HG03558 (cell line): ENCODE measurements around the gene ADGRL2.
"Not testable (repeated sequence)": the region's sequence is repeated elsewhere in the genome, so short reads cannot be mapped to it uniquely, and the experiment has no call there.

Source experiments
- ATAC-seq: cut with Tn5 transposase; IDR thresholded peaks from one replicate; pipeline ENCODE4 v1.9.1; 2021; ENCODE audit warnings: moderate number of reproducible peaks; ENCODE audit not compliant: unreplicated experiment; ENCODE audit errors: extremely low read depth

ADGRL2 gene

DNA sequence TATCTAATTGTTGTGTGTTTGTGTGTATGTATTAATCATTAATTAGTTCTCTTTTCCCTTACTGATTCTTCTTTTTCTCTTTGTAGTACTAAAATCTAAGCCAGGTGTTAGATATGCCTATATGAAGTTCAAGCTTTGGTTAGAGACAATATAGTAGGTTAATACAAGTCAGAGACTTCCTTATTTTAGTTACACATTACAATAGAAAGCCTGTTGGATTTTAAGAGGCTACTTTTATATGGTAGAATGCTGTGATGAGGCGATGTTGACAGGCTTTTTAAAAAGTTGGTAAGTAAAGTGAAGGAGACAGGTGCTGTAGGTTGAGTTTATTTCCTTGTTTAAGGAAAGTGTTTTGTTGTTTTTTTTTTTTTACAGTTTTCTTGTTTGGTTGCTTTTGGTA lies 45.9 kb downstream of the ADGRL2 start:
- ATAC-seq: no peak

DNA sequence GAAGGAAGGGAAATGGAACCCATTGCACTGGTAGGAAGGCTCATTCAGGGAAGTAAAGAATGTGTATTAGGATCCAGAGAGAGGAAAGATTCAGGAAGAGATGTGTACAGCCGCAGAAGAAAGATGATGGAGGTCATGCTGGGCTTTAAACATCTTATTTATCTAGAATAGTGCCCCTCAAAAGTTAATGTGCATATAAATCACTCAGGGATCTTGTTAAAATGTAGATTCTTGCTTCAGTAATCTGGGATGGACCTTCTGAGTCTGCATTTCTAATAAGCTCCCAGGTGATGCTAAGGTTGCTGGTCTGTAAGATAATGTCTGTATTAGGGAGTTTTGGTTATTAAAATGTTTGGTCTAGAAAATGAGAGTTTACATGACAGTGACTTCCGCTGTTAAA lies 46.3 kb downstream of the ADGRL2 start:
- no peak for ATAC-seq

DNA sequence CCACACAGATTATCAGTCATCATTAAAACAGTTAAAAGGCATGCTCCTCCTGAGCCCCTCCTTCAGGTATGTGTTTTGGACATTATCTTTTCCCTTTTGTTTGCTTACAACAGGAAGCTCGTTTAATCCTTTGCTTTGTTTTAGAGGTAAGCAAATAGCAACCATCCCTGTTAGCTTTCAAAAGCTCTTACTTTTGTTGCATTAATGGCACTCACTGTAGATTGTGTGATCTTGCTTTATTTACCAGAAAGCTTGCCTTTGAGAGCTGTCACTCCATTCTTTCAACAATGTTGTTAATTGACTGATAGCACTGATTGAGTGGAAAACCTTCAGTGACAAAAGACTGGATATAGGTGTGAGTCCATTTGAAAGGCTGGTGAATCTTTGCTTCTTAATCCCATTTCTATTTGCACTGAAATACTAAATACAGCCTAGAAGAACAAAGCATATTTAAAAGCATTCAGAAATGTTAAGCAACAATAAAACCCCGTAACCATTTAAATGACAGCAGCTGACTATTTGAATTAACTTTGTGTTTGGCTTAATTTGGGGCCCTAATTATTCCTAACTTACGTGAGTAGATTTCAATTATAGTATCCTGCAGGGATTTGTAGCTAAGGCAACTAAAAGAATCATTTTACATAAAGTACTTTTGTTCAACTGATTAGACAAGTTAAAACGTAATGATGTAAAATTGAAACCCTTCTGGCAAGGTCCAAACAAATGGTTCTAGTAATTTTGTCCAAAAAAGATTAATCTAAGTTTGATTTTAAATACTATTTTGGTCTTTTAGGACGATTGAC lies 48.3 kb downstream of the ADGRL2 start:
- ATAC-seq: no peak

- no peak for ATAC-seq
Observed at GRCh38 chr1:81850031-81850430, 49.3 kb downstream of the ADGRL2 start.

DNA sequence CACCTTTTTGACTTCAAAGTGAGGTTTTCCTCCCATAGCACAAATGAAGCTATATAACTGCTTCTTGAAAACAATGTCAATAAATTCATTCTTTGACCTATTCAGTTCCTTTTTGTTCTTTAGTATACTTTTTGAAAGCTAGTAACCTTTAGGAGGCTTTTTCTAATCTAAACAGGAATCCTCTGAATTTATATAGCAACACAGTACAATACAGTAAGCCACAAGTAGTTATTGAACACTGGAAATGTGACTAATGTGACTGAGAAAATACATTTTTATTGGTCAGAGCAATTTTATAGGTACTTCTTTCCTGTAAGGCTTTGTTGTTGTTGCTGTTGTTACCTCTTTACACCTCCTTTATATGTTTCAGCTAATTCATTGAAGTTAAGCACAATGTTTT lies 49.8 kb downstream of the ADGRL2 start:
- no peak for ATAC-seq

DNA sequence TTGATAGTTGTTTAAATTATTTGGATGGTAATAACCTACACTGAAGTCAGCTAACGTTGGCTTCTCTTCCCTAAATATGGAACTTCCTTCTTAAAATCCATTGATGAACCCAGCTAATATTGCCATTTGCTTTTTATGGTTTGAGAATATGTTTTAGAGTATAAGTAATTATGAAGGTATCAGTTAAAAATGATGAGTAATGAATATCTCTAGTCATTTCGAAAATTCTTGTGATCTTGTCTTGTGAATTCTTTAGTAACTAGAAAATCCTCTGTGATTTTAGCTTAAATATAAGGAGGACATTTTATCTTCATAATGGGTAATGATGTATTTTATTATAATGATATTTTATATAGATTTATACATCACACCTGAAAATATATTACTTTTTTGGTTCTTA lies 50.5 kb downstream of the ADGRL2 start:
- no peak for ATAC-seq

DNA sequence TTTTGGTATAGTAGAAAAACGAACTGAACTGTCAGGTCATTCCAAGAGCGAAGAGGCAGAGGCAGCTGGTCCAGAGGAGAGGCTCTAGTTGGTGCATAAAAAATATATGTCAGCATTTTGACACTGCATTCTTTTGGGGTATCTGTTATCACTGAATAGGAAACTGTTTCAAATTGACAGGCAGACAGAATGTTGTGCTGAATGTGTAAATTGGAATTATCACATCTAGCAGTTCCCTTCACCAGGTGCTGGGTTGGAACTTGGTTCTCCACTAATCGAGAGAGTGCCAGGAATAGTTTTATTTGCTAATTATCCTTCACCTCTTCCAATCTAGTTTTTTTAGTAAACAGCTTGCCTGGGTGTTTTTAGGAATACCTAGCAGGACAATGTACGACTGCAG lies 52.2 kb downstream of the ADGRL2 start:
- no peak for ATAC-seq

GRCh38 chr1:81867235-81867634 lies 66.5 kb downstream of the ADGRL2 start:
- ATAC-seq: no peak

DNA sequence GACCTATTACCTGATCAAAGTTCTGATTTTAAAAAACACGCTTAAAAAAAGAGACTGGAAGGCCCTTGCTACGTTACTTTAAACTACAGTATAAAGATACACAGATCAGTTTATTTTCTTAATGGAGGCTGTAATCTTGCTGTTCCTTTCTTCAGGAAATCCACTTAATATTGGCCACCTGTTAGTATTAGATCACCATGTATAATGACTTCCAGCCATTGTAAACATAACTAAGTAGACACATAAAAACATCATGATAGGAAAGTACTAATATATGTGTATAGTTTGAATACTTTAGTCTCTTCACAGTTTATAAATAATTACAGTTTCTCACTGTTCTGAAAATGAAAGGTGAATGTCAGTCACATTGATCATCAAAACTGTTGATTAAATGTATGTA lies 68.6 kb downstream of the ADGRL2 start:
- no peak for ATAC-seq

GRCh38 chr1:81871091-81871490 lies 70.4 kb downstream of the ADGRL2 start:
- not testable (repeated sequence) for ATAC-seq

DNA sequence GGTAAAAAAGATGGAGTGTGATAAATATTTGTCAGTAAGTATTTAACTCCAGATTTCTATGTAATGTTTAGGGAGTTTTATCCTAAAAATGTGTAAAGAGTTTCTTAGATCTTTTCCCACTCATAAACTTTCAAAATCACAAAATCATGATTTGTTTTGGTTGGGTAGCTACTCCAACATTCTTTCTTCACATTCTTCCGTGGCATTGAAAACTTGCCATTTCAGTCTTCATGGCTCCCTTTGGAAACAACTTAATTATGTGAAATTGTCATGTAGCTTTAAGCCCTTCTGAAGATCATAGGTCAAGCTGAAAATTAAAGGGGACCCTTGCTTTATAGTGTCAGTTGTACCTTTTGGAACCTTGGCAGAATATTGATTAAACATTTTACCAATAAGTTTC lies 73.2 kb downstream of the ADGRL2 start:
- ATAC-seq: no peak

GRCh38 chr1:81874461-81874860 lies 73.7 kb downstream of the ADGRL2 start:
- no peak for ATAC-seq

- no peak for ATAC-seq
Observed at GRCh38 chr1:81874940-81875339, 74.2 kb downstream of the ADGRL2 start.

GRCh38 chr1:81876901-81877733 lies 76.4 kb downstream of the ADGRL2 start:
- ATAC-seq: no peak

DNA sequence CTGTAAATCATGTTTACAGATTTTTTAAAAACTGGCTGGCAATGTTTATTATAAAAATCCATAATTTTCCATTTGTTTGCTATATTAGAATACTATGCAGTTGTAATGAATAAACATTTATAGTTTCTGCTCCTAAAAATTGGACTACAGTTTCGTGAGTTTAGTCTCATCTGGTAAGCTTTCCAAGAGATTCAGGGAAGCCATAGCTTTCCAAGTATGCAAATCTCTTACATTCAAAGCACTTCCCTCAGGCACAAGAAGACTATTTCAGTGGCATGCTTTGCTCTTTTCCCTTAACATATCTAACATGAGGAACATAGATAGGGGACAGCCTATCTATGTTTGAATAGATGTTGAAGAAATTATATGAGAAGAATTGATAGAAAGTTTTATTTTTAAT lies 77.2 kb downstream of the ADGRL2 start:
- ATAC-seq: no peak

DNA sequence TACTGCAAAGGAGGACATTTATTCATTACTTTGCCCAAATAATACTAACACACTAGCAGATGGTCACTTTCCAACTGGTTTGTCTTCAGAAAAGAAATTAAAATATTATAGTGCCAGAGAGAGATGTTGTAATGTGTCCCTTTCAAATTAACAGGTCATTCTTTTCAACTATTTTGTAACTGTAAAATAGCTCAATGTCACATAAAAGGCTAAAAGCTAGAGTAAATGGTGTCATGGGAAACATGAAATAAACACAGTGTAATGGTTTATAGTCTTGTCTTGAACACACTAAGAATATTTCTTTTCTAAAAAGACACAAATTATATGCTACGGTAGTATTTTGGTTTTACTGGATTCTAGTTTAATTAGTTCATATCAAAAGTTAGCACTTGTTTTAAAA lies 77.8 kb downstream of the ADGRL2 start:
- no peak for ATAC-seq

- no peak for ATAC-seq
Observed at GRCh38 chr1:81880781-81881180, 80.0 kb downstream of the ADGRL2 start.

DNA sequence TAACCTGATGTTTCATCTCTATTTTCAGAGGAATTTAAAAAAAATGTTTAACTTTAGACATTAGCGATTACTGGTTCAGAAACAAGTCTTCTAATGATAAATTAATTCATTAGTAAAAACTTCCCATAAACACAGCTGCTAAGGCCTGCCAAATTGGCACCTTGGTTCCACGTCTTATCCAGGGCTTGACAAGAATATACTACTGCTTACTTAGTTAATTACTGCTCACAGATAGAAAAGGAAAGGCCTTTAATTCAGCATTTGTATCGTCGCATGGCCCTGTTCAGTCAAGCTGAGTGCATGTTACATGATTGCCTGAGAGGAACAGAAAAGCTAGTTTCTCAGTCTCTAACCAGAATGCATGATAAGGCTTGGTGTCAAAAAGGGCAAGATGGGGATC lies 84.6 kb downstream of the ADGRL2 start:
- no peak for ATAC-seq

GRCh38 chr1:81886292-81886691 lies 85.6 kb downstream of the ADGRL2 start:
- ATAC-seq: not testable (repeated sequence)

DNA sequence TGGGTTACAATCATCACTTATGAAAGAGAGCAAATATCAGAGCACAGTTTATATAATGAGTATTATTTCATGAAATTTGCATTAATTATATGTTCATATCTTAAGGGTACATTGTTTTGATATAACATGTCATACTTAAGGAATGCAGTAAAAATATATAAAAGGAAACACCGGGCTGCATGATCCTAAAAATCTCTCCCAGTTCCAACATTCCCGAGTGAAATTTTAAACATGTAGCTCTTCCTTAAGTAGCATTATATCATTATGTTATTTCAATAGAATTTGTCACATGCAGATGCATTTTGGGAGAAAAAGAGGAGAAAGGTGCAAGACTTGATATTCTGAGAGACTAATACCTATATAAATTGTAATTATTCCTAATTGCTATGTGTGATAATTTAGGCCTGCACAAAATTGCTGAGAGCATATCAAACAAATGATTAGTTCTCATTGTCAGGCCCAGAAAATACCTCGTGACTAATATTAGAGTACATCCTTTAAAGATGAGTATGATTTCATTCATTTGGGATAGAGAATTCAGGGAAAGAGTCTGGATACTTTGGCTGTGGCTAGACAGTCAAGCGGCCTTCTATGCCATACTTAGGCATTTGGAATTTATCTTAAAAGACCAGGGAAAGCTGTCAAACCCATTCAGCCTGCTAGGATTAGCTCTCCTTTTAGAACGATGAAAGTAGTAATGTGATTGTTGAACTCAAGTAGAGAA lies 86.8 kb downstream of the ADGRL2 start:
- no peak for ATAC-seq

DNA sequence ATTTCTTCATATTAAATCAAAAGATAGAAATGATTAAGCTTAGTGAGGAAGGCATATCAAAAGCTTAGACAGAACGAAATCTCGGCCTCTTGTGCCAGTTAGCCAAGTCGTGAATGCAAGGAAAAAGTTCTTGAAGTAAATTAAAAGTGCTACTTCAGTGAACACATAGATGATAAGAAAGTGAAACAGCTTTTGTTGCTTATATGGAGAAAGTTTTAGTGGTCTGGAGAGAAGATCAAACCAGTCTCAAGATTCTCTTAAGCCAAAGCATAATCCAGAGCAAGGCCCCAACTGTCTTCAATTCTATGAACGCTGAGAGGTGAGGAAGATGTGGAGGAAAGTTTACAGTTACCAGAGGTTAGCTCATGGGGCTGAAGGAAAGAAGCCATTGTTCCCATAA lies 88.4 kb downstream of the ADGRL2 start:
- no peak for ATAC-seq
